Bronchial epithelial cell (primary cell): ENCODE data around the gene PIAS2. TPM values are rescaled to one million over a fixed set of nuclear protein-coding genes. Genes with fewer than 3 reads are reported as not detected.

ENCODE experiments used
- DNase-seq: peaks from one replicate; pipeline ENCODE4 v3.0.0-alpha.2; 2010; ENCODE audit warnings: low read depth
- FAIRE-seq: peaks from 2 replicates; lab custom pipeline; 2011; peaks lifted over from hg19 to GRCh38; lab: Jason Lieb, UNC
- H3K27me3 ChIP-seq: 2 replicates; pipeline ENCODE4 v1.5.1; 2011; ENCODE audit warnings: low read length; ENCODE audit not compliant: control insufficient read depth, insufficient read depth
- H3K36me3 ChIP-seq: 2 replicates; pipeline ENCODE4 v1.5.1; 2011; ENCODE audit warnings: low read length; ENCODE audit not compliant: control insufficient read depth, insufficient read depth
- H3K4me3 ChIP-seq: 2 replicates; pipeline ENCODE4 v1.5.1; 2011; ENCODE audit warnings: mild to moderate bottlenecking, low read depth, low read length, control low read depth
- total RNA-seq: library from RNA; depleted of rRNA; stranded (reverse); fragments of >200 nt; gene quantifications from 2 replicates; pipeline ENCODE4 v1.2.1, GENCODE V29; 2014
- TF ChIP-seq, protein P1 (sequence below): IDR thresholded peaks from 2 replicates; pipeline ENCODE4 v1.5.1; 2011; ENCODE audit warnings: mild to moderate bottlenecking, moderate library complexity, low read length, control low read depth, inconsistent platforms; ENCODE audit not compliant: insufficient read depth, severe bottlenecking

PIAS2 gene
- total RNA-seq, 1 donor from 2014 or later, result 12.9 TPM

DNA sequence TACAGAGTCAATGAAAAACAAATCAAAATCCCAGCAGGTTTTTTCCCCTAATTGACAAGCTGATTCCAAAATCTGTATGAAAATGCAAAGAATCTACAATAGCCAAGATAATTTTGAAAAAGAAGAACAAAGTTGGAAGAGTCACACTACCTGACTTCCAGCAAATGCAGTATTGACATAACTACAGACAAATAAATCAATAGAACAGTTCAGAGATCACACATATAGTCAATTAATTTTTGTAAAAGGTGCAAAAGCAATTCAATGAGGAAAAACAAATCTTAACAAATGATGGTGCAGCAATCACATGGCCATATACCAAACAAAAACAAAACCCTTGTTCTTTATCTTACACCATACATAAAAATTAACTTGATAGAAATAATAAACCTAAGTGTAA, 85.9 kb downstream of the PIAS2 start:
- Histone ChIP-seq H3K27me3 (no peaks in the 10 kb centered on the region), H3K36me3 (peaks cover 1% of the 10 kb centered on the region), H3K4me3 (no peak overlapping the region)
- FAIRE-seq, result no peak
- DNase-seq, result no peak
- TF ChIP-seq, protein P1, sequence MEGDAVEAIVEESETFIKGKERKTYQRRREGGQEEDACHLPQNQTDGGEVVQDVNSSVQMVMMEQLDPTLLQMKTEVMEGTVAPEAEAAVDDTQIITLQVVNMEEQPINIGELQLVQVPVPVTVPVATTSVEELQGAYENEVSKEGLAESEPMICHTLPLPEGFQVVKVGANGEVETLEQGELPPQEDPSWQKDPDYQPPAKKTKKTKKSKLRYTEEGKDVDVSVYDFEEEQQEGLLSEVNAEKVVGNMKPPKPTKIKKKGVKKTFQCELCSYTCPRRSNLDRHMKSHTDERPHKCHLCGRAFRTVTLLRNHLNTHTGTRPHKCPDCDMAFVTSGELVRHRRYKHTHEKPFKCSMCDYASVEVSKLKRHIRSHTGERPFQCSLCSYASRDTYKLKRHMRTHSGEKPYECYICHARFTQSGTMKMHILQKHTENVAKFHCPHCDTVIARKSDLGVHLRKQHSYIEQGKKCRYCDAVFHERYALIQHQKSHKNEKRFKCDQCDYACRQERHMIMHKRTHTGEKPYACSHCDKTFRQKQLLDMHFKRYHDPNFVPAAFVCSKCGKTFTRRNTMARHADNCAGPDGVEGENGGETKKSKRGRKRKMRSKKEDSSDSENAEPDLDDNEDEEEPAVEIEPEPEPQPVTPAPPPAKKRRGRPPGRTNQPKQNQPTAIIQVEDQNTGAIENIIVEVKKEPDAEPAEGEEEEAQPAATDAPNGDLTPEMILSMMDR, result no peak

- TF ChIP-seq, protein P1, result no peak
- H3K27me3 ChIP-seq, result no peaks in the 10 kb centered on the region
- FAIRE-seq (no peak), DNase-seq (no peak)
- peaks cover 1% of the 10 kb centered on the region for H3K36me3 ChIP-seq
- H3K4me3 ChIP-seq, result no peak overlapping the region
Measured at GRCh38 chr18:46830633-46831032, 86.7 kb downstream of the PIAS2 start.

GRCh38 chr18:46829947-46830346, 87.4 kb downstream of the PIAS2 start:
- no peak overlapping the region for H3K4me3 ChIP-seq
- FAIRE-seq (no peak), DNase-seq (no peak)
- no peaks in the 10 kb centered on the region for H3K27me3 ChIP-seq
- TF ChIP-seq, protein P1, result no peak
- peaks cover 1% of the 10 kb centered on the region for H3K36me3 ChIP-seq

GRCh38 chr18:46829531-46829930, 87.8 kb downstream of the PIAS2 start:
- Histone ChIP-seq H3K36me3 (peaks cover 1% of the 10 kb centered on the region), H3K4me3 (no peak overlapping the region), H3K27me3 (no peaks in the 10 kb centered on the region)
- TF ChIP-seq, protein P1, result no peak
- no peak for FAIRE-seq
- DNase-seq, result no peak

- FAIRE-seq, result no peak
- H3K4me3 ChIP-seq, result no peak overlapping the region
- H3K27me3 ChIP-seq, result no peaks in the 10 kb centered on the region
- H3K36me3 ChIP-seq, result peaks cover 3% of the 10 kb centered on the region
- no peak for DNase-seq
- TF ChIP-seq, protein P1, result no peak
Measured at GRCh38 chr18:46821856-46822711, 95.2 kb downstream of the PIAS2 start.
